Measurements from ENCODE around the gene RIN1. TPM values are rescaled to one million over a fixed set of nuclear protein-coding genes. Genes with fewer than 3 reads are reported as not detected.

The RIN1 gene
- total RNA-seq, 6 experiments from 2014 or later = 0.46 to 1.8 (median 0.94) TPM

GRCh38 chr11:66339162-66339675 lies 3.0 kb upstream of the RIN1 start:
- DNase-seq (peak in 1 of 3 donors; percentile 21), ATAC-seq (no peak)
- H3K9me3 ChIP-seq = no peaks in the 10 kb centered on the region
- intact Hi-C loops (cut with DNase I) = no loop called here
- H3K27ac ChIP-seq = no peak overlapping the region
- TF ChIP-seq POLR2A (IDR thresholded peaks at IDR 0.05) = no peak
- peaks cover 0 to 23% (median 4%) of the 10 kb centered on the region in 4 donors for H3K36me3 ChIP-seq
- WGBS (ENCODE audit: insufficient coverage, low coverage, low lambda C conversion rate, missing lambda C conversion rate) = 93% methylated on average over 4 of the region's 6 CpGs
- H3K4me1 ChIP-seq = peaks cover 0 to 14% (median 8%) of the 10 kb centered on the region in 4 donors
- no peak overlapping the region for H3K4me3 ChIP-seq
- H3K27me3 ChIP-seq = no peaks in the 10 kb centered on the region

GRCh38 chr11:66338276-66339161 lies 2.3 kb upstream of the RIN1 start:
- H3K9me3 ChIP-seq = no peaks in the 10 kb centered on the region
- intact Hi-C loops (cut with DNase I) = no loop called here
- peaks cover 0 to 23% (median 4%) of the 10 kb centered on the region in 4 donors for H3K36me3 ChIP-seq
- no peak overlapping the region for H3K27ac ChIP-seq
- TF ChIP-seq CTCF (IDR thresholded peaks at IDR 0.05) (no peak), POLR2A (IDR thresholded peaks at IDR 0.05) (no peak)
- H3K27me3 ChIP-seq = no peaks in the 10 kb centered on the region
- no peak for ATAC-seq
- DNase-seq = peak in 1 of 3 donors; percentile 39
- WGBS (ENCODE audit: insufficient coverage, low coverage, low lambda C conversion rate, missing lambda C conversion rate) = 87% methylated on average over 3 of the region's 17 CpGs
- peaks cover 0 to 9% (median 2%) of the 10 kb centered on the region in 4 donors for H3K4me1 ChIP-seq
- no peak overlapping the region for H3K4me3 ChIP-seq

GRCh38 chr11:66337103-66337899 lies 1.1 kb upstream of the RIN1 start:
- TF ChIP-seq POLR2A (IDR thresholded peaks at IDR 0.05) = no peak
- TF ChIP-seq CTCF (IDR thresholded peaks at IDR 0.05) = no peak
- no peaks in the 10 kb centered on the region for H3K9me3 ChIP-seq
- intact Hi-C loops (cut with DNase I) = no loop called here
- 80% methylated on average over 1 of the region's 18 CpGs for WGBS (ENCODE audit: insufficient coverage, low coverage, low lambda C conversion rate, missing lambda C conversion rate)
- H3K4me3 ChIP-seq = no peak overlapping the region
- peak in 1 of 3 donors; percentile 44 for DNase-seq
- no peak for ATAC-seq
- H3K27ac ChIP-seq = no peak overlapping the region
- H3K27me3 ChIP-seq = no peaks in the 10 kb centered on the region
- peaks cover 0 to 23% (median 4%) of the 10 kb centered on the region in 4 donors for H3K36me3 ChIP-seq
- H3K4me1 ChIP-seq = peaks cover 0 to 9% (median 2%) of the 10 kb centered on the region in 4 donors

- Histone ChIP-seq H3K27me3 (no peaks in the 10 kb centered on the region), H3K4me3 (peak overlapping the region; percentile 28 to 48 (median 45)), H3K4me1 (peaks cover 0 to 9% (median 2%) of the 10 kb centered on the region in 4 donors), H3K27ac (peak overlapping the region in 1 of 3 donors; percentile 60), H3K9me3 (no peaks in the 10 kb centered on the region), H3K36me3 (peaks cover 0 to 15% (median 3%) of the 10 kb centered on the region in 4 donors)
- intact Hi-C loops (cut with DNase I) = no loop called here
- peak; percentile 2 to 27 (median 5) for ATAC-seq
- peak in 1 of 3 donors; percentile 48 for DNase-seq
- TF ChIP-seq POLR2A (IDR thresholded peaks at IDR 0.05) = no peak
- 27% methylated on average over 3 of the region's 35 CpGs for WGBS (ENCODE audit: insufficient coverage, low coverage, low lambda C conversion rate, missing lambda C conversion rate)
Observed at GRCh38 chr11:66335531-66336233, 552 bp downstream of the RIN1 start.
